A172 (cell line): ENCODE results near the gene LGR6. TPM values are rescaled to one million over a fixed set of nuclear protein-coding genes. Genes with fewer than 3 reads are reported as not detected.
"Not testable (repeated sequence)": the region's sequence is repeated elsewhere in the genome, so short reads cannot be mapped to it uniquely, and the experiment has no call there.

Experiments
- DNase-seq: peaks from one replicate; pipeline ENCODE4 v3.0.0-alpha.2; 2015; ENCODE audit warnings: low spot score
- total RNA-seq: library from RNA; depleted of rRNA; stranded (reverse); fragments of >200 nt; shearing (Covaris generic); gene quantifications from 2 replicates; pipeline ENCODE4 v1.2.3, GENCODE V29; 2014

LGR6 gene
- total RNA-seq, 1 experiment from 2014 or later = not detected

GRCh38 chr1:202176949-202177927 lies 16.4 kb upstream of the LGR6 start:
- no peak for DNase-seq

- no peak for DNase-seq
These were observed 13.5 kb upstream of the LGR6 start for GRCh38 chr1:202179828-202180750.

GRCh38 chr1:202180751-202181139 lies 12.9 kb upstream of the LGR6 start:
- DNase-seq = not testable (repeated sequence)

- no peak for DNase-seq
These were observed 12.0 kb upstream of the LGR6 start for GRCh38 chr1:202181586-202181985.

GRCh38 chr1:202182040-202182877 lies 11.3 kb upstream of the LGR6 start:
- DNase-seq = no peak

GRCh38 chr1:202184750-202185460 lies 8.7 kb upstream of the LGR6 start:
- peak; percentile 92 for DNase-seq

- DNase-seq = no peak
These were observed 7.3 kb upstream of the LGR6 start for GRCh38 chr1:202186327-202186726.

GRCh38 chr1:202187041-202187671 lies 6.4 kb upstream of the LGR6 start:
- no peak for DNase-seq

GRCh38 chr1:202187697-202188407 lies 5.7 kb upstream of the LGR6 start:
- no peak for DNase-seq

- peak; percentile 69 for DNase-seq
These were observed 4.4 kb upstream of the LGR6 start for GRCh38 chr1:202189001-202189790.

GRCh38 chr1:202189918-202190715 lies 3.5 kb upstream of the LGR6 start:
- DNase-seq = peak; percentile 33

- DNase-seq = not testable (repeated sequence)
These were observed 2.2 kb upstream of the LGR6 start for GRCh38 chr1:202191391-202191790.

GRCh38 chr1:202192770-202193613 lies 607 bp upstream of the LGR6 start:
- DNase-seq = peak; percentile 46

- DNase-seq = no peak
These were observed 689 bp downstream of the LGR6 start for GRCh38 chr1:202194328-202194648.

GRCh38 chr1:202197653-202198365 lies 4.2 kb downstream of the LGR6 start:
- no peak for DNase-seq

- DNase-seq = no peak
These were observed 4.7 kb downstream of the LGR6 start for GRCh38 chr1:202198366-202198724.
